ENCODE data around the gene RHOF.
"Not testable (repeated sequence)": the region's sequence is repeated elsewhere in the genome, so short reads cannot be mapped to it uniquely, and the experiment has no call there.

Gene RHOF

DNA sequence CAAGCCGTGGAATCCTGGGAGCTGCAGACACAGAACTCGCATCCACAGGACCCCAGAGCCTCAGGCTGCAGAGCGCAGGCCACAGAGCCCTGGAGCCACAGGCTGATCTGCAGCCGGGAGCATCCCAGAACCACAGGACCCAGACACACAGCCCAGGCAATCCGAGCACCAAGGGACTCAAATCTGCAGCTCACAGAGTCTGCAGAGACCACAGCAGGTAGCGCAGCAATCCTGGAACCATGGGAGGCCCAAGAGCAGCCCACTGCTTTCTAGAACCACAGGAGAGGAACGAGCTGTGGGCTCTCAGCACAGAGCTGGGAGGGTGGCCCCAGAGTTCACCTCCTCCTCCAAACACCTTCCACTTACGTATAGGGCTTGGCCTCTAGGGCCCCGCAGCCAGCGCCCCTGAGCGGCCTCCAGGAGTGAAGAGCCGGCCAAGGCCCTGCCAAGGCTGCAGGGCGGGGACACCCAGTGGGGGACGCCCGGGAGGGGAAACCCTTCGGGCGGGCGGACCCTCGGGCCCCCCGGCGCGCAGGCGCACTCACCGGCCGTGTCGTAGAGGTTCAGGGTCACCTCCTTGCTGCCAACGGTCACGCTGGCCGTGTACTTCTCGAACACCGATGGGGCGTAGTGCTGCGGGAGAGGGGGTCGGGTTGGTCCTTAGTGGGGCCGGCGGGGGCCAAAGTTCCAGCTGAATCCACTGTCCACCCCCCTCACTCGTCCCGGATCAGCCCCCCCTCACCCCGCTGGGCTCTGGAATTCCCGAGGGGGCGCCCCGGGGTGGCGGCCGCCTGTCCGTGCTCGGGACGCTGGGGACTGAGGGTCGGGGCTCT, 665 bp downstream of the RHOF start:
- peak overlapping the region; percentile 93 for H3K4me3 Mint-ChIP-seq
- peak overlapping the region; percentile 99 for H3K27ac Mint-ChIP-seq
- peaks cover 2% of the 10 kb centered on the region for H3K36me3 Mint-ChIP-seq
- peaks cover 65% of the 10 kb centered on the region for H3K4me1 Mint-ChIP-seq (ENCODE audit: low read depth)
- H3K9me3 Mint-ChIP-seq (ENCODE audit: low read depth), result no peaks in the 10 kb centered on the region
- H3K27me3 Mint-ChIP-seq, result no peaks in the 10 kb centered on the region

DNA sequence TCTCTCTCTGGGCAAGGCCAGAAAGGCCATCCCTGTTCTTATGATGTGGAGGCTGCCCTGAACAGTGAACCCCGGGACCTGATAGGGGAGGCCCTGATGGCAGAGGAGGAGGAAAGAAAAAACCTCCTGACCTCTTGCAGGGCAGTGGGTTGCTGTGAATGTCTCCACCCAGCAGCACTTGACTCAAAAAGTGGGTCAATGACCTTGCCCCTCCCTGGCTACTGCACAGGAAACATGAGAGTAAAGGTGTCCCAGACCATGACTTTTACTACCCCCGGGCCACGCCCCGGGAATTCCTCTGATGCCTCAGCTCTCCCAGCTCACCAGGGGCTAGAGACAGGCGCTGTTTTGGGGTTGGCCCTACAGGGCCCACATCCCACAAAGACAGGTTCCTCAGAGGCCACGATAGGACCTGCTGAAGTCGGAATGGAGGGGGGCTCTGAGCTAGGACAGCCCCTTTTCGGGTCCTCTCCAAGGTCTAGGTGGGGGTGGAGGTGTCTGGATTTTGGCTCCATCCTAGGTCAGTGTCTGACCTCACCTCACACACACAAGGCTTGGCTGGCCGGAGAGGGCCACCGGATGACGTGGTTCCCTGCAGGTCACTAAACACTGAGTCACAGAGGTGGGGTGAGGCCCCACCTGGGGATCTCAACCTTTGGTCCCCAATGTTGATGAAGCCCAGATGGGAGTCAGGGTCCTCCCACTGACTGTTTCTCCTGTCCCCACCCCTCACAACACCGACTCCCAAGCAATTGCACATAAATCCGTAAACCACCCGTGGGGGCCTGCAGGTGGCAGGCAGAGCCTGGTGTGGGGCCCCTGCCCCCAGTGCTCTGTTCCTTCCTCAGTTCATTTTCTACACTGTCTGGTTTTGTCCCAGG, 1.6 kb downstream of the RHOF start:
- peaks cover 4% of the 10 kb centered on the region for H3K36me3 Mint-ChIP-seq
- H3K9me3 Mint-ChIP-seq (ENCODE audit: low read depth), result no peaks in the 10 kb centered on the region
- peak overlapping the region; percentile 93 for H3K4me3 Mint-ChIP-seq
- H3K27me3 Mint-ChIP-seq, result no peaks in the 10 kb centered on the region
- H3K4me1 Mint-ChIP-seq (ENCODE audit: low read depth), result peaks cover 67% of the 10 kb centered on the region
- peak overlapping the region; percentile 99 for H3K27ac Mint-ChIP-seq

DNA sequence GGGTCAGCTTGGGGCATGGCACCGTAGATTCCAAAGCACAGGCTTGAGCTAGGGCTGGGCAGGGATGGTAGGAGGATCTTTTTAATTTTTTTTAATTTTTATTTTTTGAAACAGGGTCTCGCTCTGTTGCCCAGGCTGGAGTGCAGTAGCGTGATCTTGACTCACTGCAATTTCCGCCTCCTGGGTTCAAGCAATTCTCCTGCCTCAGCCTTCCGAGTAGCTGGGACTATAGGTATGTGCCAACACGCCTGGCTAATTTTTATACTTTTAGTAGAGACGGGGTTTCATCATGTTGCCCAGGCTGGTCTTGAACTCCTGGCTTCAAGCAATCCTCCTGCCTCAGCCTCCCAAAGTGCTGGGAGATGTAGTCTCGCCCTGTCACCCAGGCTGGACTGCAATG, 2.7 kb downstream of the RHOF start:
- not testable (repeated sequence) for H3K36me3 Mint-ChIP-seq; H3K27me3 Mint-ChIP-seq; H3K9me3 Mint-ChIP-seq (ENCODE audit: low read depth)
- H3K4me1 Mint-ChIP-seq (ENCODE audit: low read depth), result peaks cover 73% of the 10 kb centered on the region
- H3K27ac Mint-ChIP-seq, result peak overlapping the region; percentile 99
- H3K4me3 Mint-ChIP-seq, result peak overlapping the region; percentile 93

DNA sequence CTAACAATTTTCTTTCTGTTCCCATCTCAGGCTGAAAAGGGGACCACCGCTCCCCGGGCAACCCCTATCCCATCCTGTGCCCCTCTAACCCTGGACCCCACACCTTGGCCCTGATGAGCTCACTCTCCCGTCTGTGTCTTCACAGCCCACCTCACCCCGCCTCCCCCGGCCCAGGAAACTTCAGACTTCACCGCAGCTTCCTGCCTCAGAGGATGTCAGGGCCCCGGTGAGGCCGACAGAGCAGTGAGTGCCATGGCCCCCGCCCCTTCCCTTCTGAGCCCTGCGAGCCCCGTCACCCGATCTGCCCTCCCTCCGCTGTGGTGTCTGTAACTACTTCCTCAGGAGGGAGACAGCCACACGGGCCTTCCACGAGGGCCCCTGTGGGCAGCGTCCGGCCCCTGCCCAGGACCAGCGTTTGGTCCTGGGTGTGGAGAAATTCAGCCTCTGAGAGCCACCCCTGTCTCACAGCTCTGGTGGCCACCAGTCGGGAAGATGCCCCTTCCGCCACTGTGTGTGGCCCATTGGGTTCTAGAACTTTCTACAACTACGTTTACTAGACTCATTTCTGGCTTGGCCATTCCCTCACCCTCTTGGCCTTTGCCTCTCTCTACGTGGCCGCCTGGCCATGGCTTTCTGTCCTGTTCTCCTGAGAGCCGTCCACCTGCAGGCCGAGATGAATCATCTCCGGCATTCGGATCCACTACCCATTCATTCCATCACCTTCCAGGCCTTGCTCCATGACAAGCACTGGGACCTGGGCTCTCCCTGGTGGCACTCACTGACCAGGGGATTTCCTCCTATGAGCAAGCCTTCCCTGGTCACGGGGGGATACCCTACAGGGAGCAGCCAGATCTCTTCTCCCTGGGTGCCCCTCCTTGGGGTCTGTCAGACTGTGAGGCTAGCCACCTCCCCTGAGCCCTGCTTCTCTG, 3.4 kb downstream of the RHOF start:
- H3K4me3 Mint-ChIP-seq, result peak overlapping the region; percentile 93
- peaks cover 3% of the 10 kb centered on the region for H3K36me3 Mint-ChIP-seq
- H3K4me1 Mint-ChIP-seq (ENCODE audit: low read depth), result peaks cover 72% of the 10 kb centered on the region
- H3K27ac Mint-ChIP-seq, result peak overlapping the region; percentile 99
- H3K9me3 Mint-ChIP-seq (ENCODE audit: low read depth), result no peaks in the 10 kb centered on the region
- no peaks in the 10 kb centered on the region for H3K27me3 Mint-ChIP-seq

DNA sequence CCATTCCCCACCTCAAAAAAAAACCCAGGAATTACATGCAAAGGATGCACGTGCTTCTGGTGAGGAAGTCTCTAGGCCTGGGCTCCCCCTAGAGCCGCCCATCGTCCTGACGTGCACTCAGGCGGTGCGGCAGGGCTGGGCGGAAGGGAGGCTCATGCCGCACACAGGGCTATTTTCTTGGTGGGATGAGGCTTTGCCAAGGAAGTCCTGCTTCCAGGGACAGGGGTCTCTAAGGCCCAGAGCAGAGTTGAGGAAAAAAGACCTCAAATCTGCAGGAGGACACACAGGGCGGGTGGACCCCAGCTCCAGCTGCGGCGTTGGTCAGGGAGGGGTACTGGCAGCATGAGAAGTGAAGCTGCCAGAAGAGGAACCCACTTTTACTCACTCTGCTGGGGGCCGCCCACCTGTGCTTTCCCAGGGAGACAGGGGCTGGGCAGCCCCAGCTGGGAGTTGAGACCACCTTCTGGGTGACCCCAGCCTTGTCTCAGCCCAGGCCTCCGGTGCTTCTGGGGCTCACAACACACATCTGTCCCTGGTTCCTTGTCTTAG, 4.2 kb downstream of the RHOF start:
- Mint-ChIP-seq H3K4me3 (peak overlapping the region; percentile 93), H3K36me3 (peaks cover 8% of the 10 kb centered on the region), H3K27me3 (no peaks in the 10 kb centered on the region), H3K27ac (peak overlapping the region; percentile 99), H3K4me1 (ENCODE audit: low read depth) (peaks cover 72% of the 10 kb centered on the region), H3K9me3 (ENCODE audit: low read depth) (no peaks in the 10 kb centered on the region)

DNA sequence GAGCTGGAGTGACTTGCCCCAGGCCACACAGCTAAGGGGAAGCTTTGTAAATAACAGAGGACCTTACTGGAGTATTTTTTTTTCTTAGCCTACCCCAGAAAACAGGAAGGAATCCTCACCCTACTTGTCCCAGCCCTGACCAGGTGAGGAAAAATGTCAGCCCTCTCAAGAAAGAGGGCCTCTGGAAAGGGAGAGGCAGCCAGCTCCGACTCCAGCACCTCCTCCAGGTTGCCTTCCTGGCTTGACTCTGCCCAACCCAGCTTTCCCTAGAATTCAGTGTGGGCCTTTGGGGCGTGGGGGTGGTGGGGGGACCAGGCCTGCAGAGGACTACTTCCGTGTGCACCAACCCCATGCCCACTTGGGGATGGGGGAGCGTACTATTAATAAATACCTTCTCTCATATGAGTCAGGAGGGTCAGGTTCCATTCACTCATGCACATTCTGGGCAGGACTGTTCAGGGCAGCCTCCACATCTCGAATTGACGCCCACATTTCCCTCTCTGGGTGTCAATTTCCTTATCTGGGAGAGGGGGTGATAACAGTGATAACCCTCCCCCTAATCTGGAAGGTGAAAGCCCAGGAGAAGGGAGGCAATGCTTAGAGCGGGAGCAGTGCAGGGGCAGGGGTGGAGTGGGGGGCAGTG, 5.2 kb downstream of the RHOF start:
- Mint-ChIP-seq H3K4me1 (ENCODE audit: low read depth) (peaks cover 79% of the 10 kb centered on the region), H3K36me3 (peaks cover 8% of the 10 kb centered on the region), H3K4me3 (peak overlapping the region; percentile 93), H3K27ac (peak overlapping the region; percentile 99), H3K27me3 (no peaks in the 10 kb centered on the region), H3K9me3 (ENCODE audit: low read depth) (no peaks in the 10 kb centered on the region)

DNA sequence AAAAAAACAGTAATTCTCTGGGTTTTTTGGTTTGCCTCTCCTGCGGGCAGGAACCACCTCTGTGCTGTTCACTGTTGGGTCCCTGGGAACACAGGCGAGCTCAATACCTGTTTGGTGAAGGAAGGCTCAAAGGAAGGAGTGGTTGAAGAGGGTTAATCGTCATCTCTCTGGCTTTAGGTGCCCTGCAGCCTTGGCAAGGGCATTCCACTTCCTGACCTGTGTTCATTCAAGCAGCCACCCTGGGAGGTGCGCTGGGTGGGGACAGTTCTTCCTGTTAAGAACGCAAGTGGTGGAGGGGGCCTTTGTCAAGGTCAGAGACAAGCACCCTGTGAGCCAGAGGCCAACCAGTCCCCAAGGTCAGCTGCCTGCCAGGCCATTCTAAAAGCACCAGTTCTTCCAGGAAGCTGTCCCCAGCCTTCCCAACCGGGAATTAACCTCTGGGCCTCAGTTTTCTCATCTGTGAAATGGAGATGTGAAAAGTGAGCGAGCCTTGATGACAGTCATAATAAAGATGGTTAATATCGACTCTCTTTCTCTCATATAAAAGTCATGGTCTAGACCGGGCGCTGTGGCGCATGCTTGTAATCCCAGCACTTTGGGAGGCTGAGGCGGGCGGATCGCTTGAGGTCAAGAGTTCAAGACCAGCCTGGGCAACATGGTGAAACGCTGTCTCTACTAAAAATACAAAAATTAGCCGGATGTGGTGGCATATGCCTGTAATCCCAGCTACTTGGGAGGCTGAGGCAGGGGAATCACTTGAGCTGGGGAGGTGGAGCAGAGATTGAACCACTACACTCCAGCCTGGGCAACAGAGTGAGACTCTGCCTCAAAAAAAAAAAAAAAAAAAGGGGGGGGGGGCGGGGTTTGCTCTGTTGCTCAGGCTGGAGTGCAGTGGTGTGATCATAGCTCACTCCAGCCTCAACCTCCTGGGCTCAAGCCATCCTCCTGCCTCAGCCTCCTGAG, 6.1 kb downstream of the RHOF start:
- H3K27ac Mint-ChIP-seq, result peak overlapping the region; percentile 99
- H3K4me1 Mint-ChIP-seq (ENCODE audit: low read depth), result peaks cover 85% of the 10 kb centered on the region
- peak overlapping the region; percentile 93 for H3K4me3 Mint-ChIP-seq
- H3K9me3 Mint-ChIP-seq (ENCODE audit: low read depth), result no peaks in the 10 kb centered on the region
- H3K36me3 Mint-ChIP-seq, result peaks cover 8% of the 10 kb centered on the region
- H3K27me3 Mint-ChIP-seq, result no peaks in the 10 kb centered on the region

DNA sequence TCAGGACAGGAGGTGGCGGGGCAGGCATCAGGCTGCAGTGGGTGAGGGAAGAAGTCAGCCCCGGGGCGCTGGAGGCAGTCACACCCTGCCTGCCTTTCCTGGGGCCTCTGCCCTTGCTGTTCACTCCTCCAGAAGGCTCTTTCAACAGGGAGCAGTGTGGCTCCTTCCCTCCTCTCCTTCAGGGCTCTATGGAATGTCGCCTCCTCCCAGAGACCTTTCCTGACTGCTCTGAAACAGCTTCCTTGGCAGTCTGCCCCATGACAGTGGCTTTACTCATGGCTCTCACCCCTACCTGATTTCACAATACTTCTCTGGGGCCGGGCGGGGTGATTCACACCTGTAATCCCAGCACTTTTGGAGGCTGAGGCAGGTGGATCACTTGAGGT, 7.1 kb downstream of the RHOF start:
- Mint-ChIP-seq H3K27me3 (no peaks in the 10 kb centered on the region), H3K36me3 (peaks cover 9% of the 10 kb centered on the region), H3K4me1 (ENCODE audit: low read depth) (peaks cover 88% of the 10 kb centered on the region), H3K27ac (peak overlapping the region; percentile 93), H3K9me3 (ENCODE audit: low read depth) (no peaks in the 10 kb centered on the region), H3K4me3 (peak overlapping the region; percentile 75)

DNA sequence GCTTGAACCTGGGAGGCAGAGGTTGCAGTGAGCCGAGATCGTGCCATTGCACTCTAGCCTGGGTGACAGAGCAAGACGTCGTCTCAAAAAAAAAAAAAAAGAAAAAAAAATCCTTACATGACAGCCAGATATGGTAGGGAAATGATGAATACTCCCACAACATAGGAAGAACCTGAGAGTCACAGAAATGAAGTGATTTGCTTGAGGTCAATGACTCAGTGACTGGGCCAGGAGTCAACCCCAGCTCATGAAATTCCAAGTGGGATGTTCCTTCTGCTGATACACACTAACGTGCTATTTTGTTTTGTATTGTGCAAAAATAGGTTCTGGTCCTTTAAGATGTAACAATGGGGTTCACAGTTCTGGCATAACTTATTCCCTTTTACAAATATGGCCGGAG, 9.0 kb downstream of the RHOF start:
- peak overlapping the region; percentile 85 for H3K4me3 Mint-ChIP-seq
- H3K4me1 Mint-ChIP-seq (ENCODE audit: low read depth), result peaks cover 80% of the 10 kb centered on the region
- no peaks in the 10 kb centered on the region for H3K9me3 Mint-ChIP-seq (ENCODE audit: low read depth)
- H3K27ac Mint-ChIP-seq, result peak overlapping the region; percentile 90
- H3K36me3 Mint-ChIP-seq, result peaks cover 9% of the 10 kb centered on the region
- no peaks in the 10 kb centered on the region for H3K27me3 Mint-ChIP-seq

DNA sequence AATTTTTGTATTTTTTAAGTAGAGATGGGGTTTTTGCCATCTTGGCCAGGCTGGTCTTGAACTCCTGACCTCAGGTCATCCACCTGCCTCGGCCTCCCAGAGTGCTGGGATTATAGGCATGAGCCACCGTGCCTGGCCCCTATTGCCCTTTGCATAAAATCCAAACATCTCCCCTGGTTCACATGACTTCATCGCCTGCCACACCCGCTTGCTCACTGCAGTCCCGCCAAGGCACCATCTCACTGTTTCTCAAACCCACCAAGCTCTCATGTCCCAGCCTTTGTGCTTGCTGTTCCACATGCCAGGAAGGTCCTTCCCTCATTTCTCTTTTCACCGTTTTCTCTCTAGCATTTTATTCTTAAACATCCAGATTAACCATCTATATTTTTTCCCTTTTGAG, 9.7 kb downstream of the RHOF start:
- peaks cover 9% of the 10 kb centered on the region for H3K36me3 Mint-ChIP-seq

DNA sequence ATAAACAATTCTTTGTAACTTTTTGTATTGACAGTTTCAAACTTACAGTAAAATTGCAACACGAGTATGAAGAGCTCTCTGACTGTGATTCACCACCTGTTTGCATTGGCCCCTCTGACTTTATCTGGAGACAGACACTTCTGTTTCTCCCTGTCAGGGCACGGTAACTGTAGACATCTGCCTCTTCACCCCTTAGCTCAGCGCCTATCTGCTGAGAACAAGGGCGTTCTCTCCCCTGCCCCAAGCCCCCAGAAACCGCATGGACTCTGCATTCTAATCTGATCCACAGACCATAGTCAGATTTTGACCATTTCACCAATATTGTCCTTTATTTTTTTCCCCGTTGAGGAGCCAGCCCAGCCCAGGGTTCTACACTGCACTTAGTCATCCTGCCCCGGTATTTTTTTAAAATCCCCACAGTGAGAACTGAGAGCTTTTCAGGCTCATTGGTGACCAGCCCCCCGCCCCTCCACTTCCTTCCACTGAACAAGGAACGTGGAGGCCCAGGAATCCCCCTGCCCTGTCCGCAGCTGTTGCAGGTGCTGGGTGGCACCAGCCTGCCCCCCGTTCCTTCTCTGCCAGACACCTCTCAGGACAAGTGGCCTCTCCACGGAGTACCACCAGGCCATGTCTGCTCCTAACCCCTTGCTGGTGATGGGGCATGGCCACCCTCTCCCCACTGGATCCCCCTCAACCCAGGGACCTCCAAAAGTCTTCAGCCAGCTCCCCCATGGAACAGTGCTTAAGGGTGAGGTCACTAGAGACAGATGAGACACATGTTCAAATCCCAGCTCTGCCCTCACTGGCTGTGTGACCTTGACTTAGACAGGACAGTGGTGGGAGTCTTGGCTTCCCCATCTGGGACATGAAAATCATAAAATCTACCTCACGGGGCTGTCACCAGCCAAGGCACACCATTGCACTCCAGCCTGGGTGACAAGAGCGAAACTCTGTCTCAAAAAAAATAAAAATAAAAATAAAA, 11.2 kb downstream of the RHOF start:
- Mint-ChIP-seq H3K4me1 (ENCODE audit: low read depth) (peaks cover 65% of the 10 kb centered on the region), H3K27ac (peak overlapping the region; percentile 97), H3K9me3 (ENCODE audit: low read depth) (no peaks in the 10 kb centered on the region), H3K4me3 (peak overlapping the region; percentile 86), H3K27me3 (no peaks in the 10 kb centered on the region), H3K36me3 (peaks cover 9% of the 10 kb centered on the region)

More for the DNA sequence above, 9.7 kb downstream of the RHOF start:
- Mint-ChIP-seq H3K4me3 (peak overlapping the region; percentile 85), H3K27ac (peak overlapping the region; percentile 90), H3K27me3 (no peaks in the 10 kb centered on the region), H3K9me3 (ENCODE audit: low read depth) (no peaks in the 10 kb centered on the region), H3K4me1 (ENCODE audit: low read depth) (peaks cover 75% of the 10 kb centered on the region)

DNA sequence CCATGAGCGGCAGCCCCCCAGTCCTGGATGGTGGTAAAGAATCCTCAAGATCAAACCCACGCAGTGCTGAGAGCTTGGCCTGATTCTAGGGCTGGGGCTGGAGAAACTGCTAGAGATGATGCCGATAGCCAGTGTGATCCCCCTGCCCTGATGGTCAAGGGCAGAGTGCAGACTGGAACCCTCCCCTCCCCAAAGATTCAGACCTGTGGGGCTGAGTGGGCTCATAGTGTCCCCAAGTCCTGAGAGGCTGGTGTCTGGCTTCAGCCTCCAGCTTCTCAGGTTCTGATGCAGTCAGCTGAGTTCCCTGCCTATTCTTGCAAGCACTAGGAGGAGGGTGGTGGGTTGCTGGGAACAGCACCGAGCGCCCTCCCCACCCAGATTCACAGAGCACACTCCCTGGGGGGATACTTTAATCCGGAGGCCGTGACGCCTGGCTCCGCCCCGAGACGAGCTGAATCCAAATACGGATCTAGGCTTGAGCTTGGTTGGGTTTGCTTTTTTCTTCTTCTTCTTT, 11.9 kb downstream of the RHOF start:
- H3K36me3 Mint-ChIP-seq, result peaks cover 7% of the 10 kb centered on the region
- no peaks in the 10 kb centered on the region for H3K9me3 Mint-ChIP-seq (ENCODE audit: low read depth)
- H3K27me3 Mint-ChIP-seq, result no peaks in the 10 kb centered on the region
- peak overlapping the region; percentile 97 for H3K27ac Mint-ChIP-seq
- peak overlapping the region; percentile 86 for H3K4me3 Mint-ChIP-seq
- peaks cover 58% of the 10 kb centered on the region for H3K4me1 Mint-ChIP-seq (ENCODE audit: low read depth)

All from activated naive CD8-positive, alpha-beta T cell (primary cell).